ENCODE data around the gene GLIS1. TPM values are rescaled to one million over a fixed set of nuclear protein-coding genes. Genes with fewer than 3 reads are reported as not detected.

The GLIS1 gene
- total RNA-seq, 1 experiment from 2014 or later: 1.7 TPM

DNA sequence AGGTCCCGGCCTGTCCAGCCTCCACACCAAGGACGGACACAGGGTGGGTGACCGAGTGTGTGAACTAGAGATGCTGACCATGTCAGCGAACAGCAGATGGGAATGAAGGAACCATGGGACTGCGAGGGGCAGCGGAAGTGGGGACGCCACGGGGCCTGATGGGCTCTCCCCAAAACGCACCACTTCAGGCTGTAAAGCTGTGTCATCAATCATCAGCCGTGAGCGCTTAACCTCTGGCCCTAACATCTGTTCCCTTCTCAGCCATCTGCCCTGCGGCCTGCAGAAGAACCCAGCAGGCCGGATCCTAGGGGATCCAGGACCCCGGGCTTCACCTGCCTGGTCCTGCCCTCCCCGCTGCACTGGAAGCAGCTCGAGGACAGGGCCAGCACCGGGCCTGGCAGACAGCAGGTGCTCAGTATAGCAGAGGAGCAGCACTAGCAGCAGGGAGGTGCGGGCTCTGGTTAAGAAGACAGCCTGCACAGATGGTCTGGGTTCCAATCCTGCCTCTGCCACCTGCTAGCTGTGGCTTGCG is 221.1 kb downstream of the GLIS1 start:
- no peak for TF ChIP-seq EZH2 (IDR thresholded peaks at IDR 0.05; ENCODE audit: low read length, unreplicated experiment)
- TF ChIP-seq EZH2phosphoT487 (IDR thresholded peaks at IDR 0.05; ENCODE audit: borderline replicate concordance, low read length): no peak
- TF ChIP-seq, protein P1, sequence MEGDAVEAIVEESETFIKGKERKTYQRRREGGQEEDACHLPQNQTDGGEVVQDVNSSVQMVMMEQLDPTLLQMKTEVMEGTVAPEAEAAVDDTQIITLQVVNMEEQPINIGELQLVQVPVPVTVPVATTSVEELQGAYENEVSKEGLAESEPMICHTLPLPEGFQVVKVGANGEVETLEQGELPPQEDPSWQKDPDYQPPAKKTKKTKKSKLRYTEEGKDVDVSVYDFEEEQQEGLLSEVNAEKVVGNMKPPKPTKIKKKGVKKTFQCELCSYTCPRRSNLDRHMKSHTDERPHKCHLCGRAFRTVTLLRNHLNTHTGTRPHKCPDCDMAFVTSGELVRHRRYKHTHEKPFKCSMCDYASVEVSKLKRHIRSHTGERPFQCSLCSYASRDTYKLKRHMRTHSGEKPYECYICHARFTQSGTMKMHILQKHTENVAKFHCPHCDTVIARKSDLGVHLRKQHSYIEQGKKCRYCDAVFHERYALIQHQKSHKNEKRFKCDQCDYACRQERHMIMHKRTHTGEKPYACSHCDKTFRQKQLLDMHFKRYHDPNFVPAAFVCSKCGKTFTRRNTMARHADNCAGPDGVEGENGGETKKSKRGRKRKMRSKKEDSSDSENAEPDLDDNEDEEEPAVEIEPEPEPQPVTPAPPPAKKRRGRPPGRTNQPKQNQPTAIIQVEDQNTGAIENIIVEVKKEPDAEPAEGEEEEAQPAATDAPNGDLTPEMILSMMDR (conservative IDR thresholded peaks at IDR 0.05; ENCODE audit: low read depth, low read length): no peak
- DNase-seq (no peak), ATAC-seq (no peak)
- no peak overlapping the region for H2AFZ ChIP-seq (ENCODE audit: low read length)
- ChIA-PET CTCF (no interaction called here), POLR2A (ENCODE audit: unreplicated experiment) (no interaction called here)
- H3K9me2 ChIP-seq (replicated peaks; ENCODE audit: low read length): no peaks in the 10 kb centered on the region
- BruUV-seq (replicated peaks): no TSS peak
- peaks cover 8% of the 10 kb centered on the region for H3K4me1 ChIP-seq (ENCODE audit: insufficient read depth, low read length)
- no peak overlapping the region for H3K4me2 ChIP-seq (ENCODE audit: low read length)
- H3K9ac ChIP-seq (ENCODE audit: low read length): no peak overlapping the region
- H3K27me3 ChIP-seq (ENCODE audit: low read length): no peaks in the 10 kb centered on the region
- H3K4me3 ChIP-seq (ENCODE audit: low read length): no peak overlapping the region
- no peaks in the 10 kb centered on the region for H3F3A ChIP-seq (ENCODE audit: low read length, unreplicated experiment)
- no peak overlapping the region for H3K27ac ChIP-seq (ENCODE audit: low read length)
- H3K36me3 ChIP-seq (ENCODE audit: low read depth, low read length): no peaks in the 10 kb centered on the region
- H3K9me3 ChIP-seq (ENCODE audit: low read length): no peaks in the 10 kb centered on the region
- H3K79me2 ChIP-seq (ENCODE audit: low read length): no peaks in the 10 kb centered on the region
- H4K20me1 ChIP-seq (ENCODE audit: low read length): no peaks in the 10 kb centered on the region
- intact Hi-C loops (cut with micrococcal nuclease): no loop called here

DNA sequence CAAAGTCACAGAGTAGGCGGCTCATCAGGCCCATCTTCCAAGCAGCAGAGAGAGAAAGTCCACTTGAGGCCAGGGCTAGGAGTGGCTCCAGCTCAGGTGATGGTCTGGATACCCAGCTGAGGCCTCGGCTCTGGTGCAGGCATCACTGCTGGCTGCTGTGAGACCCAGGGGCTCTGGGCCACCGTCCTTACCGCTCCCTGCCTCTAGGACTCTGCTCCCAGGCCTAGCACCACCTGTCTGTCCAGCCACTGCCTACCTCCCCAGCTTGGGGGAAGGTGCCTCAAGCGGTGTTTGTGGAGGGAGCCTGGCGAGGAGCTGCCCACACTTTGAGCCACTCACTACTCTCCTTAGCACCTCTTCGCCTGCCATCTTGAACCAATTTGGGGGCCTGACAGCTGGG is 221.9 kb downstream of the GLIS1 start:
- H3K9ac ChIP-seq (ENCODE audit: low read length): no peak overlapping the region
- H3K9me2 ChIP-seq (replicated peaks; ENCODE audit: low read length): no peaks in the 10 kb centered on the region
- H3K4me1 ChIP-seq (ENCODE audit: insufficient read depth, low read length): peaks cover 14% of the 10 kb centered on the region
- no peak for DNase-seq
- no peaks in the 10 kb centered on the region for H3K27me3 ChIP-seq (ENCODE audit: low read length)
- TF ChIP-seq EZH2 (IDR thresholded peaks at IDR 0.05; ENCODE audit: low read length, unreplicated experiment) (no peak), EZH2phosphoT487 (IDR thresholded peaks at IDR 0.05; ENCODE audit: borderline replicate concordance, low read length) (no peak)
- TF ChIP-seq, protein P1 (conservative IDR thresholded peaks at IDR 0.05; ENCODE audit: low read depth, low read length): no peak
- no peak overlapping the region for H3K27ac ChIP-seq (ENCODE audit: low read length)
- ATAC-seq: no peak
- ChIA-PET POLR2A (ENCODE audit: unreplicated experiment) (no interaction called here), CTCF (no interaction called here)
- no peaks in the 10 kb centered on the region for H4K20me1 ChIP-seq (ENCODE audit: low read length)
- BruUV-seq (replicated peaks): no TSS peak
- H3K4me3 ChIP-seq (ENCODE audit: low read length): no peak overlapping the region
- intact Hi-C loops (cut with micrococcal nuclease): no loop called here
- no peak overlapping the region for H2AFZ ChIP-seq (ENCODE audit: low read length)
- no peaks in the 10 kb centered on the region for H3K36me3 ChIP-seq (ENCODE audit: low read depth, low read length)
- no peaks in the 10 kb centered on the region for H3K79me2 ChIP-seq (ENCODE audit: low read length)
- H3K4me2 ChIP-seq (ENCODE audit: low read length): no peak overlapping the region
- no peaks in the 10 kb centered on the region for H3K9me3 ChIP-seq (ENCODE audit: low read length)
- peaks cover 4% of the 10 kb centered on the region for H3F3A ChIP-seq (ENCODE audit: low read length, unreplicated experiment)

DNA sequence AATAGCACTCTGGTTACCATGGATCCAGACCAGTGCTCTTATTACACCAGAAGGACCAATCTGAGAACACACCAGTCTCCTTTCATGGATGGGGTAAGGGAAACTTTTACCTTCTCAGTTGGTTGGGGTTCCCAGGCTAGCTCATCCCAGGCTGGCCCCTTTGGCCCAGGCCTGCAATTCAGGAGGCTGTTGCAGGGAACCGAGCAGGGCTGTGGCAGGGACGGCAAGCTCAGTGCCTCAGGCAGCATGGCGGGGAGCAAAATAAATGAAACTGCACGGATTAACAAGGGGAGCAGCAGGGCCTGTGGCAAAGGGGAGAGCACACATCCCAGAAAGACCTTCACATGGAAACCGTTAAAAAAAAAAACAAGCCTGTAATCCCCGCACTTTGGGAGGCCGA is 222.8 kb downstream of the GLIS1 start:
- H3K79me2 ChIP-seq (ENCODE audit: low read length): no peaks in the 10 kb centered on the region
- peaks cover 23% of the 10 kb centered on the region for H3K4me1 ChIP-seq (ENCODE audit: insufficient read depth, low read length)
- ATAC-seq (no peak), DNase-seq (no peak)
- intact Hi-C loops (cut with micrococcal nuclease): no loop called here
- no TSS peak for BruUV-seq (replicated peaks)
- no peak overlapping the region for H3K27ac ChIP-seq (ENCODE audit: low read length)
- ChIA-PET POLR2A (ENCODE audit: unreplicated experiment) (no interaction called here), CTCF (no interaction called here)
- no peak overlapping the region for H3K4me3 ChIP-seq (ENCODE audit: low read length)
- peaks cover 4% of the 10 kb centered on the region; the same call in 1 of the 2 replicates for H4K20me1 ChIP-seq (ENCODE audit: low read length)
- TF ChIP-seq, protein P1 (conservative IDR thresholded peaks at IDR 0.05; ENCODE audit: low read depth, low read length): no peak
- TF ChIP-seq EZH2 (IDR thresholded peaks at IDR 0.05; ENCODE audit: low read length, unreplicated experiment): no peak
- TF ChIP-seq EZH2phosphoT487 (IDR thresholded peaks at IDR 0.05; ENCODE audit: borderline replicate concordance, low read length): no peak
- H3K4me2 ChIP-seq (ENCODE audit: low read length): no peak overlapping the region
- no peak overlapping the region for H2AFZ ChIP-seq (ENCODE audit: low read length)
- H3K9me2 ChIP-seq (replicated peaks; ENCODE audit: low read length): no peaks in the 10 kb centered on the region
- no peak overlapping the region for H3K9ac ChIP-seq (ENCODE audit: low read length)
- no peaks in the 10 kb centered on the region for H3K9me3 ChIP-seq (ENCODE audit: low read length)
- H3F3A ChIP-seq (ENCODE audit: low read length, unreplicated experiment): peaks cover 4% of the 10 kb centered on the region
- no peaks in the 10 kb centered on the region for H3K27me3 ChIP-seq (ENCODE audit: low read length)
- no peaks in the 10 kb centered on the region for H3K36me3 ChIP-seq (ENCODE audit: low read depth, low read length)
